ENCODE measurements around the gene SLIT3.

The SLIT3 gene

GRCh38 chr5:169295306-169295705, 5.6 kb downstream of the SLIT3 start:
- no peak for TF ChIP-seq FOXP2 (optimal IDR thresholded peaks at IDR 0.05; ENCODE audit: control extremely low read depth, extremely low read length, insufficient read depth)
- H3K9me3 ChIP-seq (ENCODE audit: low read depth, low read length): no peaks in the 10 kb centered on the region
- H3K27ac ChIP-seq: no peak overlapping the region
- no peak overlapping the region for H3K9ac ChIP-seq (ENCODE audit: insufficient read length)
- DNase-seq (ENCODE audit: low read depth, low spot score): no peak
- H3K36me3 ChIP-seq (ENCODE audit: insufficient read depth, low read length): no peaks in the 10 kb centered on the region
- no peak overlapping the region for H3K4me3 ChIP-seq

- H3K4me3 ChIP-seq: no peak overlapping the region
- no peaks in the 10 kb centered on the region for H3K36me3 ChIP-seq (ENCODE audit: insufficient read depth, low read length)
- H3K9ac ChIP-seq (ENCODE audit: insufficient read length): no peak overlapping the region
- no peaks in the 10 kb centered on the region for H3K9me3 ChIP-seq (ENCODE audit: low read depth, low read length)
- no peak for DNase-seq (ENCODE audit: low read depth, low spot score)
- TF ChIP-seq EZH2 (IDR thresholded peaks at IDR 0.05) (no peak), FOXP2 (optimal IDR thresholded peaks at IDR 0.05; ENCODE audit: control extremely low read depth, extremely low read length, insufficient read depth) (no peak), POLR2AphosphoS5 (IDR thresholded peaks at IDR 0.05; ENCODE audit: borderline replicate concordance, low read depth, low read length) (no peak)
- no peak overlapping the region for H3K27ac ChIP-seq
These were observed 6.3 kb downstream of the SLIT3 start for GRCh38 chr5:169294621-169295020.

- Histone ChIP-seq H3K36me3 (ENCODE audit: insufficient read depth, low read length) (no peaks in the 10 kb centered on the region), H3K9me3 (ENCODE audit: low read depth, low read length) (no peaks in the 10 kb centered on the region), H3K9ac (ENCODE audit: insufficient read length) (no peak overlapping the region), H3K27ac (no peak overlapping the region), H3K4me3 (no peak overlapping the region)
- DNase-seq (ENCODE audit: low read depth, low spot score): no peak
- no peak for TF ChIP-seq EZH2 (IDR thresholded peaks at IDR 0.05)
- no peak for TF ChIP-seq FOXP2 (optimal IDR thresholded peaks at IDR 0.05; ENCODE audit: control extremely low read depth, extremely low read length, insufficient read depth)
- no peak for TF ChIP-seq POLR2AphosphoS5 (IDR thresholded peaks at IDR 0.05; ENCODE audit: borderline replicate concordance, low read depth, low read length)
These were observed 9.1 kb downstream of the SLIT3 start for GRCh38 chr5:169291877-169292276.

- Histone ChIP-seq H3K4me3 (no peak overlapping the region), H3K27ac (no peak overlapping the region), H3K9me3 (ENCODE audit: low read depth, low read length) (no peaks in the 10 kb centered on the region), H3K9ac (ENCODE audit: insufficient read length) (no peak overlapping the region), H3K36me3 (ENCODE audit: insufficient read depth, low read length) (no peaks in the 10 kb centered on the region)
- DNase-seq (ENCODE audit: low read depth, low spot score): no peak
- TF ChIP-seq FOXP2 (optimal IDR thresholded peaks at IDR 0.05; ENCODE audit: control extremely low read depth, extremely low read length, insufficient read depth) (no peak), POLR2AphosphoS5 (IDR thresholded peaks at IDR 0.05; ENCODE audit: borderline replicate concordance, low read depth, low read length) (no peak), EZH2 (IDR thresholded peaks at IDR 0.05) (no peak)
These were observed 10.0 kb downstream of the SLIT3 start for GRCh38 chr5:169290895-169291294.

- Histone ChIP-seq H3K9ac (ENCODE audit: insufficient read length) (no peak overlapping the region), H3K9me3 (ENCODE audit: low read depth, low read length) (no peaks in the 10 kb centered on the region), H3K27ac (no peak overlapping the region), H3K4me3 (no peak overlapping the region), H3K36me3 (ENCODE audit: insufficient read depth, low read length) (no peaks in the 10 kb centered on the region)
- no peak for DNase-seq (ENCODE audit: low read depth, low spot score)
- TF ChIP-seq FOXP2 (optimal IDR thresholded peaks at IDR 0.05; ENCODE audit: control extremely low read depth, extremely low read length, insufficient read depth) (no peak), POLR2AphosphoS5 (IDR thresholded peaks at IDR 0.05; ENCODE audit: borderline replicate concordance, low read depth, low read length) (no peak), EZH2 (IDR thresholded peaks at IDR 0.05) (no peak)
These were observed 11.4 kb downstream of the SLIT3 start for GRCh38 chr5:169289520-169289919.

GRCh38 chr5:169288066-169288930, 12.6 kb downstream of the SLIT3 start:
- no peak overlapping the region for H3K27ac ChIP-seq
- no peaks in the 10 kb centered on the region for H3K36me3 ChIP-seq (ENCODE audit: insufficient read depth, low read length)
- no peak for DNase-seq (ENCODE audit: low read depth, low spot score)
- no peak overlapping the region for H3K9ac ChIP-seq (ENCODE audit: insufficient read length)
- TF ChIP-seq EZH2 (IDR thresholded peaks at IDR 0.05) (no peak), POLR2AphosphoS5 (IDR thresholded peaks at IDR 0.05; ENCODE audit: borderline replicate concordance, low read depth, low read length) (no peak), FOXP2 (optimal IDR thresholded peaks at IDR 0.05; ENCODE audit: control extremely low read depth, extremely low read length, insufficient read depth) (no peak)
- H3K4me3 ChIP-seq: no peak overlapping the region
- H3K9me3 ChIP-seq (ENCODE audit: low read depth, low read length): no peaks in the 10 kb centered on the region

- no peaks in the 10 kb centered on the region for H3K36me3 ChIP-seq (ENCODE audit: insufficient read depth, low read length)
- H3K27ac ChIP-seq: no peak overlapping the region
- H3K4me3 ChIP-seq: no peak overlapping the region
- no peaks in the 10 kb centered on the region for H3K9me3 ChIP-seq (ENCODE audit: low read depth, low read length)
- DNase-seq (ENCODE audit: low read depth, low spot score): no peak
- no peak overlapping the region for H3K9ac ChIP-seq (ENCODE audit: insufficient read length)
- TF ChIP-seq POLR2AphosphoS5 (IDR thresholded peaks at IDR 0.05; ENCODE audit: borderline replicate concordance, low read depth, low read length) (no peak), FOXP2 (optimal IDR thresholded peaks at IDR 0.05; ENCODE audit: control extremely low read depth, extremely low read length, insufficient read depth) (no peak)
These were observed 13.4 kb downstream of the SLIT3 start for GRCh38 chr5:169287529-169287928.

- no peak for TF ChIP-seq FOXP2 (optimal IDR thresholded peaks at IDR 0.05; ENCODE audit: control extremely low read depth, extremely low read length, insufficient read depth)
- no peak for TF ChIP-seq POLR2AphosphoS5 (IDR thresholded peaks at IDR 0.05; ENCODE audit: borderline replicate concordance, low read depth, low read length)
- no peak for TF ChIP-seq EZH2 (IDR thresholded peaks at IDR 0.05)
- no peak for DNase-seq (ENCODE audit: low read depth, low spot score)
- Histone ChIP-seq H3K4me3 (no peak overlapping the region), H3K9me3 (ENCODE audit: low read depth, low read length) (no peaks in the 10 kb centered on the region), H3K36me3 (ENCODE audit: insufficient read depth, low read length) (no peaks in the 10 kb centered on the region), H3K9ac (ENCODE audit: insufficient read length) (no peak overlapping the region), H3K27ac (no peak overlapping the region)
These were observed 14.2 kb downstream of the SLIT3 start for GRCh38 chr5:169286572-169287300.

Data from SK-N-MC (cell line).